Psoas muscle (tissue), 8 donors: ENCODE data around the gene SAMD11. TPM values are rescaled to one million over a fixed set of nuclear protein-coding genes. Genes with fewer than 3 reads are reported as not detected.

Experiments used
- ATAC-seq, 4 donors: fragments of 200-7000 bp; cut with Tn5 transposase; one replicate each; pipeline ENCODE4 v1.9.1; 2020; ENCODE audit warnings: moderate library complexity in 3 of 4, mild to moderate bottlenecking in 2 of 4
- DNase-seq, 2 donors: peaks; one replicate each; pipeline ENCODE4 v3.0.0-alpha.2; 2020
- H3K27ac ChIP-seq: fragments of 200-600 bp; one replicate; pipeline ENCODE4 v1.8.0; 2022
- H3K27me3 ChIP-seq, 3 donors: fragments of 200-600 bp in 1 of 3; one replicate each; pipeline versions ENCODE4 v1.6.1 to v1.8.0; 2013 to 2022; ENCODE audit warnings: low read length in 2 of 3, mild to moderate bottlenecking in 2 of 3, moderate library complexity in 1 of 3; ENCODE audit not compliant: insufficient read depth in 3 of 3
- H3K36me3 ChIP-seq, 2 donors: fragments of 200-600 bp in 1 of 2; one replicate each; pipeline versions ENCODE4 v1.6.1 to v1.8.0; 2013 to 2022; ENCODE audit warnings: low read depth in 1 of 2, mild to moderate bottlenecking in 1 of 2, moderate library complexity in 1 of 2; ENCODE audit not compliant: insufficient read depth in 1 of 2
- H3K4me1 ChIP-seq: fragments of 200-600 bp; one replicate; pipeline ENCODE4 v1.8.0; 2022
- H3K4me3 ChIP-seq: fragments of 200-600 bp; one replicate; pipeline ENCODE4 v1.8.0; 2022; ENCODE audit warnings: mild to moderate bottlenecking
- H3K9me3 ChIP-seq: fragments of 200-600 bp; one replicate; pipeline ENCODE4 v1.8.0; 2022
- CTCF ChIP-seq: fragments of 200-600 bp; IDR thresholded peaks from one replicate; pipeline ENCODE4 v1.8.0; 2022; ENCODE audit warnings: antibody characterized with exemption
- WGBS, 3 donors: extraction: QIAGEN DNeasy Blood & Tissue Kit; methylation state at CpG; one replicate each; pipeline versions ENCODE4 v1.1.6 to v1.1.7; 2013; 5-methylcytosine and 5-hydroxymethylcytosine counted together
- intact Hi-C, 2 donors: fragments of 100-400 bp; cut with DNase I; formaldehyde crosslinking; loops; one replicate each; pipeline versions ENCODE4 v1.11.0 to v1.14.2; 2022
- polyA plus RNA-seq, 3 donors: library from polyadenylated mRNA; stranded (reverse); fragments of 200-250 nt; gene quantifications; one replicate each; pipeline ENCODE4 v1.2.3, GENCODE V29; 2013
- total RNA-seq, 4 donors: library from RNA; stranded (reverse); fragmentation: NEBNext Ultra II Directional in 2 of 4; extraction: Animal tissue kit (Norgen Biotek cat#: 25700) in 2 of 4; gene quantifications; one replicate each; pipeline versions ENCODE4 v1.2.1 to v1.2.4, GENCODE V29; 2021 to 2023
- donor health status: healthy with polysubstance abuse.
- donor health status: DM: no; HTN: no; CAD: no; lungs with moderate emphysema.
- donor health status: Bipolar disorder and iron deficiency.
- donor health status: healthy.
- donor health status: DM: yes; HTN: yes; CAD: no.
- donor health status: DM: no; HTN: no; CAD: no.
- donor health status: DM: no; HTN: no; CAD: no.
- donor health status: DM: yes; HTN: yes; CAD: no.

Gene SAMD11
- total and polyA plus RNA-seq, 7 donors: 0.28 to 6.9 (median 1.0) TPM; not detected in 1

- TF ChIP-seq CTCF: no peak
- intact Hi-C loops: no loop called here
- no peak overlapping the region for H3K27ac ChIP-seq
- H3K36me3 ChIP-seq: no peaks in the 10 kb centered on the region
- 67 to 70% (median 70%) methylated on average over 5 to 6 of the region's 6 CpGs for WGBS, 3 donors
- H3K4me1 ChIP-seq: peaks cover 18% of the 10 kb centered on the region
- H3K9me3 ChIP-seq: no peaks in the 10 kb centered on the region
- no peak for DNase-seq
- no peak overlapping the region for H3K4me3 ChIP-seq
- H3K27me3 ChIP-seq: peaks cover 0 to 66% (median 6%) of the 10 kb centered on the region in 3 donors
- ATAC-seq: no peak
Measured at GRCh38 chr1:918843-919242, 4.9 kb upstream of the SAMD11 start.

- ATAC-seq: no peak
- DNase-seq: peak in 1 of 2 donors; percentile 52
- Histone ChIP-seq H3K27me3 (peaks cover 0 to 66% (median 4%) of the 10 kb centered on the region in 3 donors), H3K9me3 (no peaks in the 10 kb centered on the region), H3K4me1 (peaks cover 18% of the 10 kb centered on the region), H3K36me3 (no peaks in the 10 kb centered on the region), H3K27ac (no peak overlapping the region), H3K4me3 (no peak overlapping the region)
- intact Hi-C loops: no loop called here
- 66 to 76% (median 76%) methylated on average over 26 to 29 of the region's 29 CpGs for WGBS, 3 donors
- TF ChIP-seq CTCF: no peak
Measured at GRCh38 chr1:919271-919872, 4.4 kb upstream of the SAMD11 start.

GRCh38 chr1:920010-920409 is 3.7 kb upstream of the SAMD11 start:
- H3K27me3 ChIP-seq: peaks cover 0 to 70% (median 9%) of the 10 kb centered on the region in 3 donors
- no peaks in the 10 kb centered on the region for H3K36me3 ChIP-seq
- no peak for TF ChIP-seq CTCF
- peak in 1 of 2 donors; percentile 44 for DNase-seq
- intact Hi-C loops: no loop called here
- no peak overlapping the region for H3K27ac ChIP-seq
- no peaks in the 10 kb centered on the region for H3K9me3 ChIP-seq
- ATAC-seq: no peak
- H3K4me3 ChIP-seq: no peak overlapping the region
- peaks cover 23% of the 10 kb centered on the region for H3K4me1 ChIP-seq
- WGBS, 3 donors: 49 to 62% (median 55%) methylated on average over 23 of the region's 23 CpGs

- ATAC-seq (no peak), DNase-seq (no peak)
- Histone ChIP-seq H3K4me1 (peaks cover 23% of the 10 kb centered on the region), H3K36me3 (no peaks in the 10 kb centered on the region), H3K9me3 (no peaks in the 10 kb centered on the region), H3K27ac (no peak overlapping the region), H3K27me3 (peaks cover 0 to 68% (median 11%) of the 10 kb centered on the region in 3 donors), H3K4me3 (no peak overlapping the region)
- WGBS, 3 donors: 20 to 29% (median 21%) methylated on average over 13 of the region's 13 CpGs
- intact Hi-C loops: no loop called here
- no peak for TF ChIP-seq CTCF
Measured at GRCh38 chr1:920521-920920, 3.2 kb upstream of the SAMD11 start.
